ENCODE results near the gene CNTN5.

The CNTN5 gene

DNA sequence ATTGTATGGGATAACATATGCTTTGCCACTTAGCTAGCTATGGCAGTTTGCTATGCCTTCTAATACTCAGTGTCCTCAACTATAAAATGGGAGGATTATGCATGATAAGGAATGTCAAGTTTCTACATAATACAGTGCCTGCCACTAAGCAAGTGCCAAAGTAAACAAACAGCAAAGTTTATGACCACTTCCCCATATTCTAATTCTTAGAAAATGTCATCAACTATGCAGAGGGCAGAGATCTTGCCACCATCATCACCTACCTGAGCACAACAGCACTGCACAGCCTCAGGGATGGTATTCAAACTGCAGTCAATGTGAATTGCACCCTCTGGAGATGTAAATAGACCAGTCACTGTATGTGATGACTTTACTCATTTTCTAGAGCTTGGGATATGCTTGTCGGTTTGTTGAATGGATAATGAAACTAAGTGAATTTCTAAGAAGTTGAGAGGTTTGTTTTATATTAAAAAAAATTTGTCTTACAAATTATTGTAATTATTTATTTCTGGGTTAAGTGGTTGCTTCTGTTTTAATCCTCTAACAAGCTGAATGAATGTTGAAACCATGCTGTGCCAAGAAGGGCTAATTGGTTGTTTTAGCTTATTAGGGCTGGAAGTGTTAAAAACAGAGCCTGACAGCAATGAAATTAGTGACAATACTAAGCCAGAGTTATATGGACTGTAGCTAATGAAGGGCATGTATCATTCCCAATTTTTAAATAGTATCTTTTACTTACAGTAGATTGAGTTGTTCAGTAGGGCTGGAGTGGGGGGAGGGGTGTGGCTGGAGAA is 398.4 kb downstream of the CNTN5 start:
- H3K27me3 ChIP-seq (ENCODE audit: control insufficient read depth in 2 of 2, insufficient read depth in 2 of 2, low read length in 2 of 2): no peaks in the 10 kb centered on the region
- H3K9ac ChIP-seq (ENCODE audit: low read depth in 1 of 2, low read length in 2 of 2): no peak overlapping the region

DNA sequence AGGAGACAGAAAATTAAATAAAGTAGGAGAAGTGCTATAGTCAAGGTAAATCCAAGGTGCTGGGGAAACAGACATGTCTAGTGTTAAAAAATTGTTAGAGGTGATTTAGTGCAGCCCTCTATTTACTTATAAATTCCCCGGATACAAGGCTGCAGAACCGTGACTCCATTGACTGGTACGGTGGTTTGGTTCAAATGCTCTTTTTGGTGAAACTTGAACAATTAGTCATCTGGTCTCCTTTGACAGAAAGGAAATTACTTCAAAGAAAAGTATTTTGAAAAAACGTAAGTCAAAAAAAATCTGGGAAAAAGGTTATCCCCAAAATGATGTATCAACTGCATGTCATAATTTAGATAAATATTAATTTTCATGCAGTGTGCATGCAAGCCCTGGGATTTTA is 399.2 kb downstream of the CNTN5 start:
- no peaks in the 10 kb centered on the region for H3K9me3 ChIP-seq (ENCODE audit: control insufficient read depth in 2 of 2, low read length in 2 of 2)
- no peaks in the 10 kb centered on the region for H3K27me3 ChIP-seq (ENCODE audit: control insufficient read depth in 2 of 2, insufficient read depth in 2 of 2, low read length in 2 of 2)
- no peak overlapping the region for H3K4me3 ChIP-seq (ENCODE audit: low read length in 2 of 2)
- no peaks in the 10 kb centered on the region for H3K4me1 ChIP-seq (ENCODE audit: control insufficient read depth in 2 of 2, insufficient read depth in 2 of 2, low read length in 2 of 2)
- H3K36me3 ChIP-seq (ENCODE audit: control insufficient read depth in 2 of 2, insufficient read depth in 2 of 2, low read length in 2 of 2): no peaks in the 10 kb centered on the region
- no peak overlapping the region for H3K9ac ChIP-seq (ENCODE audit: low read depth in 1 of 2, low read length in 2 of 2)
- no peak overlapping the region for H3K27ac ChIP-seq (ENCODE audit: low read depth in 2 of 2, low read length in 2 of 2)

More for the DNA sequence above, 398.4 kb downstream of the CNTN5 start:
- Histone ChIP-seq H3K4me3 (ENCODE audit: low read length in 2 of 2) (no peak overlapping the region), H3K36me3 (ENCODE audit: control insufficient read depth in 2 of 2, insufficient read depth in 2 of 2, low read length in 2 of 2) (no peaks in the 10 kb centered on the region), H3K9me3 (ENCODE audit: control insufficient read depth in 2 of 2, low read length in 2 of 2) (no peaks in the 10 kb centered on the region), H3K27ac (ENCODE audit: low read depth in 2 of 2, low read length in 2 of 2) (no peak overlapping the region), H3K4me1 (ENCODE audit: control insufficient read depth in 2 of 2, insufficient read depth in 2 of 2, low read length in 2 of 2) (no peaks in the 10 kb centered on the region)

DNA sequence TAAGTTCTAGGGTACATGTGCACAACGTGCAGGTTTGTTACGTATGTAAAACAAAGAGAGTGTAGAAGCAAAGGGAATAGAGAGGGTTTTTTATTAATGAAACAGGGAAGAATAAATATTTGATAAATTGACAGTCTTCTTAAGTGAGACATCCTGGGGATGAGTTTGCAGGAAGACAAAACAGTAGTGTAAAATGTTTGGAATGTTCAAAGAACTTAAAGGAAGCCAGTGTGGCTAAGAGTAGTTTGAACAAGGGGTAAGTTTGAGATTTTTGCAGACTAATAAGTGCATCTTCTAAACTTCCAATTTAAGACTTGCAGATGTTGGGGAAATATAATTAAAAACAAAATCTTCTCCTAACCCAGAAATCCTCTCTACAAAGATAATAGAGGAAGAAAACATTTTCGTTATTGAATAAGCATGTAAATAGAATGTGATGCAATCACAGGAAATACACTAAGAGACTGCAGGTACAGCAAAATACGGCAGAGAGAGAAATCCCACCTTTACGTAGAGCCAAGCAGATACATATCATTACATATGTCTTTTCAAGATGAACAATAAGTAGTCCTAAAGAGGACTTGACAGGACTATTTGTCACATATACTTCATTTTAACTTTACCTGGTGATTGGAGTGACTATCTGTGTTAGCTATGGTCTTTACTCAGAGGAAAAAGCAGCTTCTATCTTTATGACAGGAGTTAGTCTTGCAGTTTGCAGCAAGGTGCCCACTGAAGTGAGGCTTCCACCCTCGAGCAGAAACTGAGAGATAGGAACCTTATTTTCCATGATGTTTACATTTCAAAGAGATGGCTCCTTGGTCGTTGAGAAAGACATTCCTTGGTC is 402.1 kb downstream of the CNTN5 start:
- no peak overlapping the region for H3K27ac ChIP-seq (ENCODE audit: low read depth in 2 of 2, low read length in 2 of 2)
- no peaks in the 10 kb centered on the region for H3K4me1 ChIP-seq (ENCODE audit: control insufficient read depth in 2 of 2, insufficient read depth in 2 of 2, low read length in 2 of 2)
- H3K27me3 ChIP-seq (ENCODE audit: control insufficient read depth in 2 of 2, insufficient read depth in 2 of 2, low read length in 2 of 2): no peaks in the 10 kb centered on the region
- H3K9me3 ChIP-seq (ENCODE audit: control insufficient read depth in 2 of 2, low read length in 2 of 2): no peaks in the 10 kb centered on the region
- H3K36me3 ChIP-seq (ENCODE audit: control insufficient read depth in 2 of 2, insufficient read depth in 2 of 2, low read length in 2 of 2): no peaks in the 10 kb centered on the region
- no peak overlapping the region for H3K9ac ChIP-seq (ENCODE audit: low read depth in 1 of 2, low read length in 2 of 2)
- H3K4me3 ChIP-seq (ENCODE audit: low read length in 2 of 2): no peak overlapping the region

DNA sequence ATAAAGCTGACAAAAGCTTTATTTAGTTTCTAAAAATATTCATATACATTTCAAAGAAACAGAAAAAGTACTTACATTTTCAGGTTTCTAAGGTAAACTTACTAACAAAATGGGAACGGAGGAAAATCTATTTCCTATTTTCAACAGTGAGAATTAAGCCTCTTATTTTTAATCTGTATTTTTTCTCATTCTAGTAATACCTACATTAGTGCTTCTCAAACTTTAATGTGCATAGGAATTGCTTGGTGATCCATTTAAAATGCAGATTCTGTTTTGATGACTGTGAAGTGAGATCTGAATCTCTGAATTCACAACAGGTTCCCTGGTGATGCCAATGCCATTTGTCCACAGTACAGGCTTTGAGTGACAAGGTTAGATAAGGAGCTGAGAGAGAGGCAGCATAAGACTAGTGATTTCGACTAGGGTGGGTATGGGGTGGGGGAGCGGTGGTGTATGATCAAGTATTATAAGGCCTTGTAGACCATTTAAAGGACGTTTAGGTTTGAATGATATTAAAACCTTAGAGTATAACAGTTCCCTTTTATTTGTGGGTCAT is 402.8 kb downstream of the CNTN5 start:
- Histone ChIP-seq H3K4me1 (ENCODE audit: control insufficient read depth in 2 of 2, insufficient read depth in 2 of 2, low read length in 2 of 2) (no peaks in the 10 kb centered on the region), H3K27me3 (ENCODE audit: control insufficient read depth in 2 of 2, insufficient read depth in 2 of 2, low read length in 2 of 2) (no peaks in the 10 kb centered on the region), H3K27ac (ENCODE audit: low read depth in 2 of 2, low read length in 2 of 2) (no peak overlapping the region), H3K9me3 (ENCODE audit: control insufficient read depth in 2 of 2, low read length in 2 of 2) (no peaks in the 10 kb centered on the region), H3K4me3 (ENCODE audit: low read length in 2 of 2) (no peak overlapping the region), H3K36me3 (ENCODE audit: control insufficient read depth in 2 of 2, insufficient read depth in 2 of 2, low read length in 2 of 2) (no peaks in the 10 kb centered on the region), H3K9ac (ENCODE audit: low read depth in 1 of 2, low read length in 2 of 2) (no peak overlapping the region)

DNA sequence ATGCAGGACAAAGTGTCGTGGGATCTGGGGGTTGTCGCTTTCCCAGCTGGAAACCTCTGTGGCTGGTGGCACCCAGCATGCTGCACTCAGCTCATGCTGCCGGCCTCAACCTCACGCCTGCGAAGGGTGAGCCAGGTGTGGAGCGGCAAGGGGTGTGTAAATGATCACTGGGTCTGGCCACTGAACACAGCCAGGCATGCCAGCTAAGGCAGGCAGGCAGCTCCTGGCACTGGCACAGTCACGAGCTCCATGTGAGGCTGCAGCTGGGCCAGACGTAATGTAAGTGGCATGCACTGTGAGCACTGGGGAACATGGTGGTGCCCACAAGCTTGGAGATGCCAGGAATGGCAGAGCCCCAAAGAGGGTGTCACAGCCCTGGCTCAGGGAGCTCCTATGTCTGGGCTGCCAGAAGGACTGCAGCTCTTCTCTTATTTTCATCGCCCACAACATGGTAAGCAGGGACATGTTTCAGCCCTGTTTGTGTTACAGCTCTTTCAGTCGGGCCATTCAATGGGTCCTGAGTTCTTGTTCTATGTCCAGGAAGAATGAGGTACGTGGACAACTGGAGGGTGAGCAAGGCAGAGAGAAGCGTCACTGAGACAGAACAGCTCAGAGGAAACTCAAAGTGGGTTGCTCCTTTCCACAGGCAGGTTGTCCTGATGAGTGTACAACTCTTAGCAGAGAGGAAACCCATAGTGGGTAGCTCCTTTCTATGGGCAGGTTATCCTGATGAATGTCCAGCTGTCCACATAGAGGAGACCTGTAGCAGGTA is 403.8 kb downstream of the CNTN5 start:
- no peak overlapping the region for H3K4me3 ChIP-seq (ENCODE audit: low read length in 2 of 2)
- H3K36me3 ChIP-seq (ENCODE audit: control insufficient read depth in 2 of 2, insufficient read depth in 2 of 2, low read length in 2 of 2): no peaks in the 10 kb centered on the region
- no peaks in the 10 kb centered on the region for H3K9me3 ChIP-seq (ENCODE audit: control insufficient read depth in 2 of 2, low read length in 2 of 2)
- no peaks in the 10 kb centered on the region for H3K27me3 ChIP-seq (ENCODE audit: control insufficient read depth in 2 of 2, insufficient read depth in 2 of 2, low read length in 2 of 2)
- no peak overlapping the region for H3K27ac ChIP-seq (ENCODE audit: low read depth in 2 of 2, low read length in 2 of 2)
- H3K4me1 ChIP-seq (ENCODE audit: control insufficient read depth in 2 of 2, insufficient read depth in 2 of 2, low read length in 2 of 2): no peaks in the 10 kb centered on the region
- H3K9ac ChIP-seq (ENCODE audit: low read depth in 1 of 2, low read length in 2 of 2): no peak overlapping the region

DNA sequence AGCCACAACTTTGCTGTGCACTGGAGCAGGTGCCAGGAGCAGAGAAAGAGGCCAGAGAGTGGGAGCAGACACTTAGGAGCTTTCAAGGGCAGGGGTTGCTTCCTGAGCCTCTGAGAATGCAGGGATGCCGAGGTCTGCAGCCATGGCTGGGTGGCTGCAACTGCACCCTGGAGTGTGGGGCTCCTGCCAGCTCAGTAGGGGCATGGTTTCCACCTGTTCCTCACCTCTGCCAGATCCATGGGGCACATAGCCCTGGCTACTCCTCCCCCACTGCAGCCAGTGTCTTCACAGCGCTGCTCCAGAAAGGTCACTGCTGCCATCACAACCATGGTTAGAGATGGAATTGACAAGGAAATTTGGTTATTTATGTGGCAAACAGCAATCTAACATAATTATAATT is 404.8 kb downstream of the CNTN5 start:
- H3K36me3 ChIP-seq (ENCODE audit: control insufficient read depth in 2 of 2, insufficient read depth in 2 of 2, low read length in 2 of 2): no peaks in the 10 kb centered on the region
- H3K27me3 ChIP-seq (ENCODE audit: control insufficient read depth in 2 of 2, insufficient read depth in 2 of 2, low read length in 2 of 2): no peaks in the 10 kb centered on the region
- no peaks in the 10 kb centered on the region for H3K9me3 ChIP-seq (ENCODE audit: control insufficient read depth in 2 of 2, low read length in 2 of 2)
- H3K4me1 ChIP-seq (ENCODE audit: control insufficient read depth in 2 of 2, insufficient read depth in 2 of 2, low read length in 2 of 2): no peaks in the 10 kb centered on the region
- no peak overlapping the region for H3K9ac ChIP-seq (ENCODE audit: low read depth in 1 of 2, low read length in 2 of 2)
- H3K4me3 ChIP-seq (ENCODE audit: low read length in 2 of 2): no peak overlapping the region
- H3K27ac ChIP-seq (ENCODE audit: low read depth in 2 of 2, low read length in 2 of 2): no peak overlapping the region

DNA sequence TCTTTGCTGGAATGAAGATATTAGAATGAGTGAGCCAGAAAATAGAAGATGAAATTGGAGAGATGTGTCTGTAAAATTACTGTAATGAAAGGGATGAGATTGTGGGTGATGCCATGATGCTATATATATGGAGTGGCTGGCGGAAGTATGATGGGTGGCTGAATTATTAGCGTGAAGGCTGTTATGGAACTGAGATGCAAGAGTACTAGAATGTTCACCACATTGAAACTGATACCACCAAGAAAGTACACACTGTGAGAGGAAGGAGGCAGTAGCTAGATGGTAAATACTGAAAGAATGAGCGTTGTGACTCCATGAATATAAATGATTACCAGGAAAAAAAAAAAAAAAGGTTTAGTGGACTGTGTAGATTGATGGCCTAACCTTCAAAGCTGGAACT is 411.9 kb downstream of the CNTN5 start:
- H3K27ac ChIP-seq (ENCODE audit: low read depth in 2 of 2, low read length in 2 of 2): no peak overlapping the region
- no peaks in the 10 kb centered on the region for H3K4me1 ChIP-seq (ENCODE audit: control insufficient read depth in 2 of 2, insufficient read depth in 2 of 2, low read length in 2 of 2)
- H3K36me3 ChIP-seq (ENCODE audit: control insufficient read depth in 2 of 2, insufficient read depth in 2 of 2, low read length in 2 of 2): no peaks in the 10 kb centered on the region
- H3K4me3 ChIP-seq (ENCODE audit: low read length in 2 of 2): no peak overlapping the region
- no peaks in the 10 kb centered on the region for H3K9me3 ChIP-seq (ENCODE audit: control insufficient read depth in 2 of 2, low read length in 2 of 2)
- H3K27me3 ChIP-seq (ENCODE audit: control insufficient read depth in 2 of 2, insufficient read depth in 2 of 2, low read length in 2 of 2): no peaks in the 10 kb centered on the region
- H3K9ac ChIP-seq (ENCODE audit: low read depth in 1 of 2, low read length in 2 of 2): no peak overlapping the region

DNA sequence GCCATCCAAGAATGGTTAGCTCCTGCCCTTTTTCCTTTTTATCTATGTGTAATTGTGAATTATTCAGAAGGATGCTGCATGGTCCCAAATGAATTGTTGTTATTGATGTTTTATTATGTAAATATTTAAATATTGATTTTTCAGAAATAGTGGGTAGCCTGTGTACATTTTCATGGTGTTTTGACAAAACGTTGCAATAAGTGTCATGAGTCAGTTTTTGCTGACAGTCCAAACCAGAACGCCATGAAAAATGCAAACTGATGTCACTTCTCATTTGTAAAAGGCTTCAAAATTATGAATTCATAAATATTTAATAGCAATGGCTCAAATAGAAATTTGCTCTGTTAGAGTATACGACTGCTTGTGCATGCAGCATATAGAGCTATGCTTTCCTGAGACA is 422.5 kb downstream of the CNTN5 start:
- H3K9me3 ChIP-seq (ENCODE audit: control insufficient read depth in 2 of 2, low read length in 2 of 2): no peaks in the 10 kb centered on the region
- H3K4me3 ChIP-seq (ENCODE audit: low read length in 2 of 2): no peak overlapping the region
- no peaks in the 10 kb centered on the region for H3K27me3 ChIP-seq (ENCODE audit: control insufficient read depth in 2 of 2, insufficient read depth in 2 of 2, low read length in 2 of 2)
- no peaks in the 10 kb centered on the region for H3K36me3 ChIP-seq (ENCODE audit: control insufficient read depth in 2 of 2, insufficient read depth in 2 of 2, low read length in 2 of 2)
- no peak overlapping the region for H3K9ac ChIP-seq (ENCODE audit: low read depth in 1 of 2, low read length in 2 of 2)
- H3K27ac ChIP-seq (ENCODE audit: low read depth in 2 of 2, low read length in 2 of 2): no peak overlapping the region
- H3K4me1 ChIP-seq (ENCODE audit: control insufficient read depth in 2 of 2, insufficient read depth in 2 of 2, low read length in 2 of 2): no peaks in the 10 kb centered on the region

DNA sequence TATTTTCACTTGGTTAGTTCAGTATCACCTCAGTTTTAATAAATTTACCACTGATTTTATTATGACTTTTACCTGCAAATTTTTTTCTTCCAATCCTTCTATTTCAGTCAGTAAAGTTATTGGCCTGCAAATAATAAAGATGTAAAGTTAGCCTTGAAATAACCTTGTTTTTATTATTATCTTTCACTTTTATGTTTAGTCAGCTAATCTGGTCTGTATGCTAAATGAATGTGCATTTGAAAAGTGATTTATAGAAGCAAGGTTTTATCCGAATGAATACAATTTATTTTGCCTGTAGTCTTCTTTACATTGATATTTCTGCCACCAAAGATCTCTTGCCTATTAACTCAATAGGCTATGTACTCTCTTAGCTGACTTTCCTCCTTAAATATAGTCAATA is 425.7 kb downstream of the CNTN5 start:
- Histone ChIP-seq H3K36me3 (ENCODE audit: control insufficient read depth in 2 of 2, insufficient read depth in 2 of 2, low read length in 2 of 2) (no peaks in the 10 kb centered on the region), H3K4me3 (ENCODE audit: low read length in 2 of 2) (no peak overlapping the region), H3K4me1 (ENCODE audit: control insufficient read depth in 2 of 2, insufficient read depth in 2 of 2, low read length in 2 of 2) (no peaks in the 10 kb centered on the region), H3K9me3 (ENCODE audit: control insufficient read depth in 2 of 2, low read length in 2 of 2) (no peaks in the 10 kb centered on the region), H3K27ac (ENCODE audit: low read depth in 2 of 2, low read length in 2 of 2) (no peak overlapping the region), H3K9ac (ENCODE audit: low read depth in 1 of 2, low read length in 2 of 2) (no peak overlapping the region), H3K27me3 (ENCODE audit: control insufficient read depth in 2 of 2, insufficient read depth in 2 of 2, low read length in 2 of 2) (no peaks in the 10 kb centered on the region)
